Esophagus squamous epithelium (tissue), 4 donors: ENCODE data around the gene LGR6.

Source experiments
- CTCF ChIP-seq, 6 experiments: fragments of 450-650 bp in 4 of 6; fragments of 200-600 bp in 2 of 6; sonication (generic) in 2 of 6; IDR thresholded peaks; one replicate each; pipeline ENCODE4 v1.5.1; 2016 to 2019; ENCODE audit warnings: antibody characterized with exemption in 6 of 6, mild to moderate bottlenecking in 4 of 6, moderate library complexity in 4 of 6
- POLR2A ChIP-seq, 4 donors: fragments of 450-650 bp; IDR thresholded peaks; one replicate each; pipeline ENCODE4 v1.6.1; 2017; ENCODE audit warnings: antibody characterized with exemption in 4 of 4, mild to moderate bottlenecking in 4 of 4, moderate library complexity in 3 of 4

- TF ChIP-seq CTCF (IDR thresholded peaks at IDR 0.05) (no peak), POLR2A (IDR thresholded peaks at IDR 0.05) (no peak)
Observed at GRCh38 chr1:202286622-202287097, 93.1 kb downstream of the LGR6 start.
